ENCODE measurements around the gene P2RY6.

The P2RY6 gene

DNA sequence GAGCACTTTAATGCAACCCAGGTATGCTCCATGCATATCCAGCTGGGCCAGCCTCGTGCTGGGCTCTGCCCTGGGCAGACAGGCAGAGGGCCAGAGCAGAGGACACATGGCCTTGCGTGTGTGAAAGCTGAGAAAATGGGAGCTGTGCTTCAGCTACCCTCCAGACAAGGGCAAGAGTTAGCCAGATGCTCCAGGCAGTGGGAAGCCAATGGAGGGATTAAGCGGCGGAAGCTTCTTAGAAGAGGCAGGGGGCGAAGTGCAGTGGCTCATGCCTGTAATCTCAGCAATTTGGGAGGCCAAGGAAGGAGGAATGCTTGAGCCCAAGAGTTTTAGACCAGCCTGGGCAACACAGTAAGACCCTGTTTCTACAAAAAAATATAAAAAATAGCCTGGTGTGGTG, 26.1 kb downstream of the P2RY6 start:
- Histone ChIP-seq H4K20me1 (ENCODE audit: insufficient read depth, low read length) (no peaks in the 10 kb centered on the region), H3K4me2 (ENCODE audit: insufficient read depth, low read length) (no peak overlapping the region), H3K9ac (ENCODE audit: low read depth, low read length) (no peak overlapping the region), H3K36me3 (ENCODE audit: insufficient read depth, low read length) (no peaks in the 10 kb centered on the region), H3K79me2 (ENCODE audit: insufficient read depth, low read length) (no peaks in the 10 kb centered on the region), H3K4me1 (ENCODE audit: insufficient read depth, low read length) (no peaks in the 10 kb centered on the region), H2AFZ (ENCODE audit: low read depth, low read length) (no peak overlapping the region), H3K4me3 (ENCODE audit: low read depth in 1 of 2, low read length in 2 of 2) (no peak overlapping the region), H3K9me3 (ENCODE audit: insufficient read depth, low read length, severe bottlenecking) (no peaks in the 10 kb centered on the region), H3K27ac (ENCODE audit: low read length) (no peak overlapping the region), H3K27me3 (ENCODE audit: insufficient read depth, low read length, poor library complexity) (peaks cover 8% of the 10 kb centered on the region)
- ATAC-seq (ENCODE audit: insufficient read depth, low read depth) (no peak), DNase-seq (no peak)
- no peak for TF ChIP-seq EZH2 (IDR thresholded peaks at IDR 0.05; ENCODE audit: borderline replicate concordance, low read depth, low read length, severe bottlenecking)
- TF ChIP-seq, protein P1, sequence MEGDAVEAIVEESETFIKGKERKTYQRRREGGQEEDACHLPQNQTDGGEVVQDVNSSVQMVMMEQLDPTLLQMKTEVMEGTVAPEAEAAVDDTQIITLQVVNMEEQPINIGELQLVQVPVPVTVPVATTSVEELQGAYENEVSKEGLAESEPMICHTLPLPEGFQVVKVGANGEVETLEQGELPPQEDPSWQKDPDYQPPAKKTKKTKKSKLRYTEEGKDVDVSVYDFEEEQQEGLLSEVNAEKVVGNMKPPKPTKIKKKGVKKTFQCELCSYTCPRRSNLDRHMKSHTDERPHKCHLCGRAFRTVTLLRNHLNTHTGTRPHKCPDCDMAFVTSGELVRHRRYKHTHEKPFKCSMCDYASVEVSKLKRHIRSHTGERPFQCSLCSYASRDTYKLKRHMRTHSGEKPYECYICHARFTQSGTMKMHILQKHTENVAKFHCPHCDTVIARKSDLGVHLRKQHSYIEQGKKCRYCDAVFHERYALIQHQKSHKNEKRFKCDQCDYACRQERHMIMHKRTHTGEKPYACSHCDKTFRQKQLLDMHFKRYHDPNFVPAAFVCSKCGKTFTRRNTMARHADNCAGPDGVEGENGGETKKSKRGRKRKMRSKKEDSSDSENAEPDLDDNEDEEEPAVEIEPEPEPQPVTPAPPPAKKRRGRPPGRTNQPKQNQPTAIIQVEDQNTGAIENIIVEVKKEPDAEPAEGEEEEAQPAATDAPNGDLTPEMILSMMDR (IDR thresholded peaks at IDR 0.05; ENCODE audit: borderline replicate concordance, extremely low read depth, low read length, poor library complexity, severe bottlenecking) = no peak

DNA sequence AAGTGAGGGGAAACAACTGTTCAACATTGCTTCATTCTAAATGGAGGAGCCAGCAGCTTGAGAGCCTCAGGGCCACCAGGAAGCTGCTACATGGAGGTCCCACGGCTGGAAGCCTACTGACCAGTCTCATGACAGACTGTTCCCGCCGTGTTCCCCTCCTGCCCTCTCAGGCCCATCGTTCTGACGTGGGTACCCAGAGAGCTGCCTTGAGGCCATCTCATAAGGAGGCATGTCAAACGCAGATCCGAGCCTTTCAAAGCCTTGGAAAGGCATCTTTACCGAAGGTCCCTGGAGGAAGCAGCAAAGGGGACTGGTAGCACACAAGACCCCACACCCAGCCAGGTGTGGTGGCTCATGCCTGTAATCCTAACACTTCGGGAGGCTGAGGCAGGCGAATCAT, 27.6 kb downstream of the P2RY6 start:
- Histone ChIP-seq H3K27me3 (ENCODE audit: insufficient read depth, low read length, poor library complexity) (no peaks in the 10 kb centered on the region), H3K4me1 (ENCODE audit: insufficient read depth, low read length) (no peaks in the 10 kb centered on the region), H3K36me3 (ENCODE audit: insufficient read depth, low read length) (no peaks in the 10 kb centered on the region), H3K4me2 (ENCODE audit: insufficient read depth, low read length) (no peak overlapping the region), H2AFZ (ENCODE audit: low read depth, low read length) (no peak overlapping the region), H3K4me3 (ENCODE audit: low read depth in 1 of 2, low read length in 2 of 2) (no peak overlapping the region), H4K20me1 (ENCODE audit: insufficient read depth, low read length) (no peaks in the 10 kb centered on the region), H3K27ac (ENCODE audit: low read length) (no peak overlapping the region), H3K79me2 (ENCODE audit: insufficient read depth, low read length) (no peaks in the 10 kb centered on the region), H3K9me3 (ENCODE audit: insufficient read depth, low read length, severe bottlenecking) (no peaks in the 10 kb centered on the region), H3K9ac (ENCODE audit: low read depth, low read length) (no peak overlapping the region)
- DNase-seq (no peak), ATAC-seq (ENCODE audit: insufficient read depth, low read depth) (no peak)
- no peak for TF ChIP-seq EZH2 (IDR thresholded peaks at IDR 0.05; ENCODE audit: borderline replicate concordance, low read depth, low read length, severe bottlenecking)
- TF ChIP-seq, protein P1 (IDR thresholded peaks at IDR 0.05; ENCODE audit: borderline replicate concordance, extremely low read depth, low read length, poor library complexity, severe bottlenecking) = no peak

DNA sequence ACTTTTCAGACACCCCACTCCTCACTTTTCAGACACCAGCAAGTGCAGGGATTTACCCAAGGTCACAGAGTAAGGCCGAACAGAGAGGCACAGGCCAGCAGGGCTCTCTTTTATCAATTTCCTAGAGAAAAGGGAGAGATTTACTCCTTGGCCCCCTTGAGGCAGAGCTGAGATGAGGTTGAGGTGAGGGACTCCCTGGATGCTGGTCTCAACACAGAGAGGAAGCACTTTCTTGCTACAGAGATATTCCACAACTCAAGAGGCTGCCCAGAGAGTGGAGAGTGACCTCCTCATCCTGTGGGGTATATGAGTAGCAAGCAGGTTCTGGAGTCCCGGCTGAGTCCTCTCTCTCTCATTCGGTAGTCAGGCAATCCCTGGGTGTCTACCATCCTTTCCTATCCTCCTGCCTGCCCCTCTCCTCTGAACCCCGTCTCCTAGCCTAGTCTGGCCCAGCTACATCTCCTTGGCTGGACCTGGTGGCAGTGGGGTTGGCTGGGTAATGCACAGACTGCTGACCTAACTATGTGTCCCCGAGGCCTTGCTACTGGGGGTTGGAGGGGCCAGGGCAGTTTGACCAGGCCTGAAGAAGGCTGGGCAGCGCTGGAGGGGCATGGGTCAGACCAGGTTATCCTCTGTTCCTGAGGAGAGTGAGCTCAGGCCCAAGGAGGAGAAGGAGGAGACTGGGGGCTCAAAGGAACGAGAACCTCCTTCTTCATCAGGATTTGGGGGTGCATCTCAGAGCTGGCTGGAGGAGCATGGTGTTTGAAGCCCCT, 34.1 kb downstream of the P2RY6 start:
- ATAC-seq (ENCODE audit: insufficient read depth, low read depth) = no peak
- H3K4me3 ChIP-seq (ENCODE audit: low read depth in 1 of 2, low read length in 2 of 2) = no peak overlapping the region
- no peaks in the 10 kb centered on the region for H3K9me3 ChIP-seq (ENCODE audit: insufficient read depth, low read length, severe bottlenecking)
- H3K9ac ChIP-seq (ENCODE audit: low read depth, low read length) = no peak overlapping the region
- H3K79me2 ChIP-seq (ENCODE audit: insufficient read depth, low read length) = no peaks in the 10 kb centered on the region
- no peak for DNase-seq
- no peak overlapping the region for H3K4me2 ChIP-seq (ENCODE audit: insufficient read depth, low read length)
- H3K27me3 ChIP-seq (ENCODE audit: insufficient read depth, low read length, poor library complexity) = peaks cover 8% of the 10 kb centered on the region
- H3K36me3 ChIP-seq (ENCODE audit: insufficient read depth, low read length) = no peaks in the 10 kb centered on the region
- no peaks in the 10 kb centered on the region; the same call in 1 of the 2 replicates for H4K20me1 ChIP-seq (ENCODE audit: insufficient read depth, low read length)
- peaks cover 18% of the 10 kb centered on the region for H3K4me1 ChIP-seq (ENCODE audit: insufficient read depth, low read length)
- no peak overlapping the region for H3K27ac ChIP-seq (ENCODE audit: low read length)
- TF ChIP-seq, protein P1 (IDR thresholded peaks at IDR 0.05; ENCODE audit: borderline replicate concordance, extremely low read depth, low read length, poor library complexity, severe bottlenecking) = peak; percentile 24
- TF ChIP-seq EZH2 (IDR thresholded peaks at IDR 0.05; ENCODE audit: borderline replicate concordance, low read depth, low read length, severe bottlenecking) = no peak
- no peak overlapping the region for H2AFZ ChIP-seq (ENCODE audit: low read depth, low read length)

Measured in DND-41 (cell line).